ENCODE measurements around the gene LGALS7. TPM values are rescaled to one million over a fixed set of nuclear protein-coding genes. Genes with fewer than 3 reads are reported as not detected.
A peak's percentile ranks its signal among the peaks of the same experiment; 100 is the strongest.

The LGALS7 gene
- polyA plus RNA-seq, 3 donors: not detected

GRCh38 chr19:38806371-38806770 is 33.1 kb upstream of the LGALS7 start:
- Histone ChIP-seq H4K20me1 (ENCODE audit: insufficient read depth, low read length) (no peaks in the 10 kb centered on the region), H3K27ac (ENCODE audit: low read depth in 1 of 2, low read length in 2 of 2) (no peak overlapping the region), H3K27me3 (ENCODE audit: control insufficient read depth in 2 of 2, insufficient read depth in 2 of 2, low read length in 2 of 2) (no peaks in the 10 kb centered on the region), H3K9me3 (replicated peaks in 1 of 2; ENCODE audit: control insufficient read depth in 1 of 2, insufficient read depth in 1 of 2, low read length in 2 of 2) (no peaks in the 10 kb centered on the region), H3K4me1 (ENCODE audit: control insufficient read depth in 1 of 2, insufficient read depth in 2 of 2, low read length in 2 of 2) (peaks cover 3 to 5% of the 10 kb centered on the region in 2 donors), H3K4me2 (replicated peaks; ENCODE audit: extremely low read depth, low read length, poor library complexity, severe bottlenecking) (no peak overlapping the region), H3K79me2 (ENCODE audit: insufficient read depth, low read length) (no peaks in the 10 kb centered on the region), H3K36me3 (replicated peaks in 1 of 2; ENCODE audit: control insufficient read depth in 1 of 2, insufficient read depth in 2 of 2, low read length in 2 of 2) (no peaks in the 10 kb centered on the region), H2AFZ (ENCODE audit: insufficient read depth, low read depth, low read length, poor library complexity, severe bottlenecking) (no peak overlapping the region), H3K4me3 (replicated peaks in 1 of 3; ENCODE audit: low read depth in 2 of 3, low read length in 3 of 3) (no peak overlapping the region), H3K9ac (ENCODE audit: insufficient read depth, low read length, poor library complexity, severe bottlenecking) (no peak overlapping the region)
- Mint-ChIP-seq H3K36me3 (no peaks in the 10 kb centered on the region), H3K9me3 (peaks cover 0 to 1% (median 0%) of the 10 kb centered on the region in 7 donors), H3K27me3 (ENCODE audit: low read depth in 3 of 3) (peaks cover 1 to 2% (median 2%) of the 10 kb centered on the region in 3 donors), H3K27ac (no peak overlapping the region), H3K4me1 (peaks cover 8% of the 10 kb centered on the region), H3K4me3 (no peak overlapping the region)
- no peak for DNase-seq
- TF ChIP-seq, protein P1, sequence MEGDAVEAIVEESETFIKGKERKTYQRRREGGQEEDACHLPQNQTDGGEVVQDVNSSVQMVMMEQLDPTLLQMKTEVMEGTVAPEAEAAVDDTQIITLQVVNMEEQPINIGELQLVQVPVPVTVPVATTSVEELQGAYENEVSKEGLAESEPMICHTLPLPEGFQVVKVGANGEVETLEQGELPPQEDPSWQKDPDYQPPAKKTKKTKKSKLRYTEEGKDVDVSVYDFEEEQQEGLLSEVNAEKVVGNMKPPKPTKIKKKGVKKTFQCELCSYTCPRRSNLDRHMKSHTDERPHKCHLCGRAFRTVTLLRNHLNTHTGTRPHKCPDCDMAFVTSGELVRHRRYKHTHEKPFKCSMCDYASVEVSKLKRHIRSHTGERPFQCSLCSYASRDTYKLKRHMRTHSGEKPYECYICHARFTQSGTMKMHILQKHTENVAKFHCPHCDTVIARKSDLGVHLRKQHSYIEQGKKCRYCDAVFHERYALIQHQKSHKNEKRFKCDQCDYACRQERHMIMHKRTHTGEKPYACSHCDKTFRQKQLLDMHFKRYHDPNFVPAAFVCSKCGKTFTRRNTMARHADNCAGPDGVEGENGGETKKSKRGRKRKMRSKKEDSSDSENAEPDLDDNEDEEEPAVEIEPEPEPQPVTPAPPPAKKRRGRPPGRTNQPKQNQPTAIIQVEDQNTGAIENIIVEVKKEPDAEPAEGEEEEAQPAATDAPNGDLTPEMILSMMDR (IDR thresholded peaks at IDR 0.05): no peak
- 90% methylated on average over 3 of the region's 6 CpGs for WGBS (ENCODE audit: insufficient coverage)
- intact Hi-C loops (cut with micrococcal nuclease): no loop called here

DNA sequence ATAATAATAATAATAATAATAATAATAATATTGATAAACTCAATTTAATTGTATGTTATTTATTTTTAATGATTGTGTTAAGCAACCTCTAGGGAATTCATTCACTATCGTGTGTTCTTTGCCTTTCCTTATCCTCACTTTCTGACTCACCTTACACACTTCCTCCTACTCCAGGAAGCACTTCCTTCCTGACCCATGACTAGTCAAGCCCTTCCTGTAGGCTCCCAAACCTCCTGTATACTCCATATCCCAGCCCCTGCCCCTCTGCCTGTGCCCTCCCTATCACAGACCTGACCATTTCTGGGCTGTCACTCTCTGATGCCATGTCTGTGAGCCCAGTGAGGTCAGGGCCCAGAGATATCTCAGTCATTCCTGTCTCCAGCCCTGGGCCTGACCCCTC is 31.9 kb upstream of the LGALS7 start:
- H3K9me3 Mint-ChIP-seq: peaks cover 0 to 1% (median 0%) of the 10 kb centered on the region in 7 donors
- Histone ChIP-seq H2AFZ (ENCODE audit: insufficient read depth, low read depth, low read length, poor library complexity, severe bottlenecking) (no peak overlapping the region), H3K9me3 (replicated peaks in 1 of 2; ENCODE audit: control insufficient read depth in 1 of 2, insufficient read depth in 1 of 2, low read length in 2 of 2) (no peaks in the 10 kb centered on the region), H3K4me3 (replicated peaks in 1 of 3; ENCODE audit: low read depth in 2 of 3, low read length in 3 of 3) (no peak overlapping the region), H3K36me3 (replicated peaks in 1 of 2; ENCODE audit: control insufficient read depth in 1 of 2, insufficient read depth in 2 of 2, low read length in 2 of 2) (no peaks in the 10 kb centered on the region), H3K4me2 (replicated peaks; ENCODE audit: extremely low read depth, low read length, poor library complexity, severe bottlenecking) (no peak overlapping the region), H3K27ac (ENCODE audit: low read depth in 1 of 2, low read length in 2 of 2) (no peak overlapping the region), H3K79me2 (ENCODE audit: insufficient read depth, low read length) (no peaks in the 10 kb centered on the region), H3K27me3 (ENCODE audit: control insufficient read depth in 2 of 2, insufficient read depth in 2 of 2, low read length in 2 of 2) (no peaks in the 10 kb centered on the region), H4K20me1 (ENCODE audit: insufficient read depth, low read length) (no peaks in the 10 kb centered on the region), H3K9ac (ENCODE audit: insufficient read depth, low read length, poor library complexity, severe bottlenecking) (no peak overlapping the region), H3K4me1 (ENCODE audit: control insufficient read depth in 1 of 2, insufficient read depth in 2 of 2, low read length in 2 of 2) (peaks cover 3 to 5% of the 10 kb centered on the region in 2 donors)
- 0% methylated on average over 1 of the region's 1 CpG for WGBS (ENCODE audit: insufficient coverage)
- H3K36me3 Mint-ChIP-seq: no peaks in the 10 kb centered on the region
- TF ChIP-seq, protein P1 (IDR thresholded peaks at IDR 0.05): no peak
- peaks cover 1 to 2% (median 2%) of the 10 kb centered on the region in 3 donors for H3K27me3 Mint-ChIP-seq (ENCODE audit: low read depth in 3 of 3)
- peak overlapping the region in 2 of 7 donors; percentile 57 to 67 for H3K27ac Mint-ChIP-seq
- peaks cover 8% of the 10 kb centered on the region for H3K4me1 Mint-ChIP-seq
- no peak overlapping the region for H3K4me3 Mint-ChIP-seq
- intact Hi-C loops (cut with micrococcal nuclease): no loop called here
- peak in 2 of 3 donors; percentile 10 to 50 for DNase-seq
